ENCODE measurements around the gene DIP2C. TPM values are rescaled to one million over a fixed set of nuclear protein-coding genes. Genes with fewer than 3 reads are reported as not detected.

DIP2C gene
- total RNA-seq, 2 donors from 2014 or later = 12.3 to 41.8 TPM

DNA sequence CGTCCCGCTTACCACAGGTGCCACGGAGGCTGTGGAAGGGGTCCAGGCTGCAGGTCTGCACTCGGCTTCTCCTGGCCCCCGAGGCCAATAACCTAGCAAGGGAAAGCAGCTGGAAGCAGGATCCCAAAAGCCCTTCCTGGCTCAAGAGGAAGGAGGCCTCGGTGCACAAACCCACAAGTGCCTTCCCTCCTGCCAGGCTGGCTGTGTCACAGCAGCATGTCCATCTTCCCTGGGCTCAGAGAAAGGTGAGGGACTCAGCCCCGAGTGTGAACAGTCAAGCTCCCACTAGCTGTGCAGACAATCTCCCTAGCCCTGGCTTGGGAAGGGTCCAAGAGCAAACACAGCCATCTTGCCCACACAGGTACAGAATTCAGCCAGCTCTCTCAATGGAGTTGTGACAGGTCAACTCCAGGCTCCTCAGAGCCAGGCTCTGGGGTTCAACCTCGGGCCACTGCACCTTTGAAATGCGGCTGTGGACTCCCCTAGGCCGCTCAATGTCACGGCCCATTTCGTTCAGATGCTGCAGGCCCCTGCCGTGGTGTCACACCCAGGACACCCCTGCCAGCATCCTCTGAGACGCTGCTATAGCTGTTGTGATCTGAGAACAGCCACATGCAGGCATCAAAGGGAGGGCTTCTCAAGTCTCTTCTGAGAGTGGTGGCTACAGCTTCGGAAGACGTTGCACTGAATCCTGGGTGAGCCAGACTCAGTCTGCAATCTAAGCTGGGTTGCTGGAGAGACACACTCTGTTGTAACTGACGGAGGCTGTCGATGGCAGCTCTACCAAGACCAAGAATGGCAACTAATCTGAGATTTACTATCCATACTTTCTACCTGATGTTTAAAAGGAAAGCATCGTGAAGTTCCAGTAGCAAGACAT is 137.9 kb downstream of the DIP2C start:
- H3K27ac ChIP-seq = no peak overlapping the region
- WGBS = 59% methylated on average over 19 of the region's 19 CpGs
- H3K9me3 ChIP-seq = no peaks in the 10 kb centered on the region
- DNase-seq (ENCODE audit: low spot score) = no peak
- H3K4me3 ChIP-seq = no peak overlapping the region
- H3K27me3 ChIP-seq (replicated peaks; ENCODE audit: insufficient read depth) = no peaks in the 10 kb centered on the region
- H3K4me1 ChIP-seq (replicated peaks) = peaks cover 12% of the 10 kb centered on the region
- intact Hi-C loops (cut with DNase I) = no loop called here
- no peaks in the 10 kb centered on the region for H3K36me3 ChIP-seq
- no peak for TF ChIP-seq POLR2AphosphoS5 (IDR thresholded peaks at IDR 0.05)
- TF ChIP-seq POLR2A (IDR thresholded peaks at IDR 0.05) = no peak
- TF ChIP-seq, protein P1, sequence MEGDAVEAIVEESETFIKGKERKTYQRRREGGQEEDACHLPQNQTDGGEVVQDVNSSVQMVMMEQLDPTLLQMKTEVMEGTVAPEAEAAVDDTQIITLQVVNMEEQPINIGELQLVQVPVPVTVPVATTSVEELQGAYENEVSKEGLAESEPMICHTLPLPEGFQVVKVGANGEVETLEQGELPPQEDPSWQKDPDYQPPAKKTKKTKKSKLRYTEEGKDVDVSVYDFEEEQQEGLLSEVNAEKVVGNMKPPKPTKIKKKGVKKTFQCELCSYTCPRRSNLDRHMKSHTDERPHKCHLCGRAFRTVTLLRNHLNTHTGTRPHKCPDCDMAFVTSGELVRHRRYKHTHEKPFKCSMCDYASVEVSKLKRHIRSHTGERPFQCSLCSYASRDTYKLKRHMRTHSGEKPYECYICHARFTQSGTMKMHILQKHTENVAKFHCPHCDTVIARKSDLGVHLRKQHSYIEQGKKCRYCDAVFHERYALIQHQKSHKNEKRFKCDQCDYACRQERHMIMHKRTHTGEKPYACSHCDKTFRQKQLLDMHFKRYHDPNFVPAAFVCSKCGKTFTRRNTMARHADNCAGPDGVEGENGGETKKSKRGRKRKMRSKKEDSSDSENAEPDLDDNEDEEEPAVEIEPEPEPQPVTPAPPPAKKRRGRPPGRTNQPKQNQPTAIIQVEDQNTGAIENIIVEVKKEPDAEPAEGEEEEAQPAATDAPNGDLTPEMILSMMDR (IDR thresholded peaks at IDR 0.05) = no peak

DNA sequence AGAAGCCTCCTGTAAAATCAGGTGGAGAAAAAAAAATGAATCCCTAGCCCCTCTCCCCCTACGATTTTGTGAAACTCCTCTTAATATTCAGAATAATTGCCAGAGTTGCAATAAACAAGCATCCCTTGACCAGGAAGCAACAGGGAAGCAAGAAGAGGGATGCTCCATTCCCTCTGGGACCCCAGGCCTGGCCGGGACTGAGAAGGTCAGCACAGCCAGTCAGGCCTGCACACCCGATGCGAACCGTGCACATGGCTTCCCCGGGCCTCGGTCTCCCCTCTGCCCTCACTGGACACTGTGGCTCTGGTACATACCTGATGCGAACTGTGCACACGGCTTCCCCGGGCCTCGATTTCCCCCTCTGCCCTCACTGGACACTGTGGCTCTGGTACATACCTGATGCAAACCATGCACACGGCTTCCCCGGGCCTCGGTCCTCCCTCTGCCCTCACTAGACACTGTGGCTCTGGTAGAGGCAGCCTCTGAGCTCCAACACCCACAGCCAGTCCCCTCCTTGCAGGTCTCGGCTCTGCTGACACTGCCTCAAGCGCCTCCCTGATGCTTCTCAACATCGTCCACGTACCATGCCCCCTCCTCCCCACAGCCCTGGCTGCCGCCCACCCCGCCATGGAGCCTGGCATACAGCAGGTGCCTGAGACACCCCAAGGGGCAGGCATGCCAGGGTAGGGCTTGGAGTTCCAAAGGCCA is 138.6 kb downstream of the DIP2C start:
- 91% methylated on average over 20 of the region's 20 CpGs for WGBS

DNA sequence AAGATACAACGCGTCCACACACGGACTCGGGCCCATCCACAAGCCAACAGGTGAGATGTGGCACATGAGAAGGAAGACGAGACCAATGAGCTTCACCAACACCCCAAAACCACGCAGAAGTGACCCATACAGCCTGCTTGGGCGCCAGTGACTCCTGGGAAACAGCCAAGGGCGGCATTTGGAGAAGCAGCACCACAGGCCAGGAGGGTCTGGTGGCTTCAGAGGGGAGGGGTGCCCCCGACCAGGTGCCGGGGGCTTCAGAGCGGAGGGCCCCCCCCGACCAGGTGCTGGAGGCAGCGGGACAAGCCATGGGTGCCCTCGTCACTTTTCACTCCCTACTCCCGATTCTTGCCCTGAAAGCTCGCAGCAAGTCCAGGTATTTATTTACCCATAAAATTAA is 140.1 kb downstream of the DIP2C start:
- intact Hi-C loops (cut with DNase I) = no loop called here
- Histone ChIP-seq H3K27me3 (replicated peaks; ENCODE audit: insufficient read depth) (no peaks in the 10 kb centered on the region), H3K27ac (no peak overlapping the region), H3K4me1 (replicated peaks) (peaks cover 17% of the 10 kb centered on the region), H3K36me3 (no peaks in the 10 kb centered on the region), H3K9me3 (no peaks in the 10 kb centered on the region), H3K4me3 (no peak overlapping the region)
- DNase-seq (ENCODE audit: low spot score) = no peak
- 82% methylated on average over 16 of the region's 16 CpGs for WGBS
- TF ChIP-seq, protein P1 (IDR thresholded peaks at IDR 0.05) = no peak
- TF ChIP-seq POLR2AphosphoS5 (IDR thresholded peaks at IDR 0.05) (no peak), POLR2A (IDR thresholded peaks at IDR 0.05) (no peak)

More for the DNA sequence above, 138.6 kb downstream of the DIP2C start:
- peaks cover 17% of the 10 kb centered on the region for H3K4me1 ChIP-seq (replicated peaks)
- no peaks in the 10 kb centered on the region for H3K9me3 ChIP-seq
- DNase-seq (ENCODE audit: low spot score) = no peak
- TF ChIP-seq, protein P1 (IDR thresholded peaks at IDR 0.05) = no peak
- TF ChIP-seq POLR2AphosphoS5 (IDR thresholded peaks at IDR 0.05) = no peak
- no peak for TF ChIP-seq POLR2A (IDR thresholded peaks at IDR 0.05)
- no peaks in the 10 kb centered on the region for H3K27me3 ChIP-seq (replicated peaks; ENCODE audit: insufficient read depth)
- no peak overlapping the region for H3K27ac ChIP-seq
- H3K4me3 ChIP-seq = no peak overlapping the region
- intact Hi-C loops (cut with DNase I) = no loop called here
- H3K36me3 ChIP-seq = no peaks in the 10 kb centered on the region

DNA sequence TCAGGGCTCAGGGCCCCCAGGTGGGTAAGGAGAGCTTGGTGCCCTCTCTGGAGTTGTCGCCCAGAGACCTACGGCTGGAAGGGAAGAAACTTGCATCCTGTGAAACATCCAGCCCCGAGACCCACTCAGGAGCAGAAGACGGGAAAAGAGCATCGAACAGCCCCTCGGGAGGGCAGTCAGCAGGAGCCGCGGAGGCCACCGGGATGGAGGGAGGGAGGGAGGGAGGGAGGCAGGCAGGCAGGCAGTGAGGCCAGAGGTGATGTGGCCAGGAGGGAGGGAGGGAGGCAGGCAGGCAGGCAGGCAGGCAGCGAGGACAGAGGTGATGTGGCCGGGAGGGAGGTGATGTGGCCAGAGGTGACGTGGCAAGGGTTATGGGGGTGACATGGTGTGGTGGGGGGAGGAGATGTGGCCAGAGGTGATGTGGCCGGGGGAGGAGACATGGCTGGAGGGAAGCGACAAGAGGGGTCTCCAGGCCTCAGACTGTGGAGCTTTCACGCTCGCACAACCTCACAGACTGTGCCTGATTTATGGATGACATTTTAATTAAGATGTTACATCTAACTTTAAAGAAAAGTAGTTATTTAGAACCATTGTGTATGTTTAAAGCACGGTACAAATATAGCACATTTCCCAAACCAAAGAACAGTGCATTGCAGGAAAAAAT is 141.1 kb downstream of the DIP2C start:
- intact Hi-C loops (cut with DNase I) = no loop called here
- 88% methylated on average over 17 of the region's 17 CpGs for WGBS
- H3K4me1 ChIP-seq (replicated peaks) = peaks cover 17% of the 10 kb centered on the region

More for the DNA sequence above, 141.1 kb downstream of the DIP2C start:
- H3K27ac ChIP-seq = no peak overlapping the region
- no peaks in the 10 kb centered on the region for H3K27me3 ChIP-seq (replicated peaks; ENCODE audit: insufficient read depth)
- no peak for TF ChIP-seq POLR2A (IDR thresholded peaks at IDR 0.05)
- TF ChIP-seq, protein P1 (IDR thresholded peaks at IDR 0.05) = no peak
- no peak for TF ChIP-seq POLR2AphosphoS5 (IDR thresholded peaks at IDR 0.05)
- H3K36me3 ChIP-seq = no peaks in the 10 kb centered on the region
- DNase-seq (ENCODE audit: low spot score) = no peak
- H3K9me3 ChIP-seq = no peaks in the 10 kb centered on the region
- H3K4me3 ChIP-seq = no peak overlapping the region

All from prostate gland (tissue), 2 donors.